K562 (cell line): ENCODE data around the gene FBXW9.
A peak's percentile ranks its signal among the peaks of the same experiment; 100 is the strongest.

Experiments
- CTCF ChIP-seq, 3 experiments: IDR thresholded peaks in 2 of 3; conservative IDR thresholded peaks in 1 of 3; 2 replicates each; pipeline ENCODE4 v1.5.1; 2011 to 2012; ENCODE audit warnings: low read length in 3 of 3, mild to moderate bottlenecking in 3 of 3, control low read depth in 2 of 3, improper control_type of control experiment in 1 of 3, inconsistent platforms in 1 of 3, low read depth in 1 of 3, mixed read lengths in 1 of 3, moderate library complexity in 1 of 3; ENCODE audit not compliant: insufficient read depth in 2 of 3
- EGR1 ChIP-seq: fragments of 450-650 bp; conservative IDR thresholded peaks from 2 replicates; pipeline ENCODE4 v1.6.1; 2017; ENCODE audit warnings: mild to moderate bottlenecking
- ETS2 ChIP-seq: IDR thresholded peaks from 2 replicates; pipeline ENCODE4 v1.6.1; 2016; ENCODE audit warnings: borderline replicate concordance, missing genetic modification characterization, mild to moderate bottlenecking, moderate library complexity, missing compliant biosample characterization; ENCODE audit not compliant: poor library complexity, severe bottlenecking
- GABPA ChIP-seq: fragments of 200-800 bp; sonication (Bioruptor generic); conservative IDR thresholded peaks from 2 replicates; pipeline ENCODE4 v1.6.1; 2016; ENCODE audit warnings: low read depth, missing genetic modification characterization, missing compliant biosample characterization
- NONO ChIP-seq, 2 experiments: fragments of 200-400 bp in 1 of 2; fragments of 450-650 bp in 1 of 2; formaldehyde crosslinking in 1 of 2; IDR thresholded peaks; 2 replicates each; pipeline ENCODE4 v1.6.1; 2017; ENCODE audit warnings: low read depth in 2 of 2, mild to moderate bottlenecking in 2 of 2, moderate library complexity in 2 of 2, low read length in 1 of 2
- POLR2A ChIP-seq: fragments of 450-650 bp; conservative IDR thresholded peaks from 2 replicates; pipeline ENCODE4 v1.6.1; 2016
- SRSF7 ChIP-seq: fragments of 200-400 bp; formaldehyde crosslinking; optimal IDR thresholded peaks from 2 replicates; pipeline ENCODE3; 2017; ENCODE audit warnings: mild to moderate bottlenecking, low read depth, low read length
- TRIM25 ChIP-seq: fragments of 450-650 bp; IDR thresholded peaks from 2 replicates; pipeline ENCODE4 v1.7.0; 2016; ENCODE audit warnings: borderline replicate concordance
- ZNF140 ChIP-seq: fragments of 250-450 bp; sonication (Bioruptor Pico); IDR thresholded peaks from 2 replicates; pipeline ENCODE4 v1.8.0; 2021; ENCODE audit warnings: moderate library complexity, mild to moderate bottlenecking, inconsistent platforms

GRCh38 chr19:12647490-12648071, 48.9 kb downstream of the FBXW9 start:
- TF ChIP-seq ETS2: no peak
- no peak for TF ChIP-seq GABPA (tag)
- TF ChIP-seq NONO (IDR thresholded peaks at IDR 0.05; ENCODE audit: low read depth in 2 of 2, low read length in 1 of 2): no peak
- no peak for TF ChIP-seq ZNF140 (CRISPR knock-in tag)
- no peak for TF ChIP-seq SRSF7
- 0 out of 6 replicates have a peak, but pooled peaks of 1 of the 3 experiments have one; percentile 22 for TF ChIP-seq CTCF (IDR thresholded peaks at IDR 0.05 in 2 of 3, conservative IDR thresholded peaks at IDR 0.05 in 1 of 3; ENCODE audit: insufficient read depth in 2 of 3, low read depth in 1 of 3, low read length in 3 of 3)
- TF ChIP-seq EGR1: no peak; the same call in 1 of the 2 replicates
- TF ChIP-seq POLR2A: no peak
- no peak for TF ChIP-seq TRIM25
